Fibroblast of lung (primary cell): ENCODE results near the gene KCNQ1OT1.

Source experiments
- CTCF ChIP-seq, 2 donors: IDR thresholded peaks in 1 of 2; conservative IDR thresholded peaks in 1 of 2; 1 replicate in 1 of 2; 2 replicates in 1 of 2; pipeline ENCODE4 v1.5.1; 2011 to 2012; ENCODE audit warnings: low read length in 2 of 2, control low read depth in 1 of 2, inconsistent platforms in 1 of 2, low read depth in 1 of 2, mild to moderate bottlenecking in 1 of 2
- EZH2 ChIP-seq: IDR thresholded peaks from 2 replicates; pipeline ENCODE4 v1.5.1; 2012; ENCODE audit warnings: low read length, control low read depth, mild to moderate bottlenecking; ENCODE audit errors: missing control alignments

GRCh38 chr11:2747248-2748027 is 47.6 kb upstream of the KCNQ1OT1 start:
- TF ChIP-seq CTCF (conservative IDR thresholded peaks at IDR 0.05 in 1 of 2, IDR thresholded peaks at IDR 0.05 in 1 of 2; ENCODE audit: low read depth in 1 of 2, low read length in 2 of 2), result no peak
- no peak for TF ChIP-seq EZH2
